GM23338 (cell line): ENCODE results near the gene MS4A6A. TPM values are rescaled to one million over a fixed set of nuclear protein-coding genes. Genes with fewer than 3 reads are reported as not detected.

ENCODE experiments used
- ATAC-seq: fragments of 200-7000 bp; cut with Tn5 transposase; 3 replicates; pipeline ENCODE4 v1.9.1; 2020
- DNase-seq: peaks from one replicate; pipeline ENCODE4 v3.0.0-alpha.2; 2015; ENCODE audit warnings: low spot score
- H2AFZ ChIP-seq: fragments of 200-600 bp; sonication (generic); 2 replicates; pipeline ENCODE4 v1.8.0; 2016; ENCODE audit warnings: antibody characterized with exemption, mild to moderate bottlenecking, moderate library complexity
- H3F3A ChIP-seq: fragments of 200-600 bp; sonication (generic); replicated peaks from 2 replicates; pipeline ENCODE4 v1.8.0; 2017; ENCODE audit warnings: antibody characterized with exemption, mixed run types, low read depth
- H3K27ac ChIP-seq: fragments of 200-600 bp; sonication (generic); 2 replicates; pipeline ENCODE4 v1.6.1; 2016; ENCODE audit warnings: low read depth
- H3K27me3 ChIP-seq: fragments of 200-600 bp; sonication (generic); 2 replicates; pipeline ENCODE4 v1.8.0; 2016; ENCODE audit warnings: mild to moderate bottlenecking, mixed run types, moderate library complexity; ENCODE audit not compliant: insufficient read depth
- H3K36me3 ChIP-seq: fragments of 200-600 bp; sonication (generic); 2 replicates; pipeline ENCODE4 v1.8.0; 2016; ENCODE audit warnings: mild to moderate bottlenecking; ENCODE audit not compliant: insufficient read depth
- H3K4me1 ChIP-seq: fragments of 200-600 bp; sonication (generic); 2 replicates; pipeline ENCODE4 v1.8.0; 2016; ENCODE audit warnings: mild to moderate bottlenecking, moderate library complexity; ENCODE audit not compliant: insufficient read depth
- H3K4me2 ChIP-seq: fragments of 200-600 bp; sonication (generic); 2 replicates; pipeline ENCODE4 v1.7.1; 2017; ENCODE audit warnings: mixed run types
- H3K4me3 ChIP-seq: fragments of 200-600 bp; sonication (generic); 2 replicates; pipeline ENCODE4 v1.6.1; 2016; ENCODE audit warnings: mixed run types
- H3K79me2 ChIP-seq: fragments of 200-600 bp; sonication (generic); replicated peaks from 2 replicates; pipeline ENCODE4 v1.8.0; 2017; ENCODE audit warnings: mild to moderate bottlenecking; ENCODE audit not compliant: insufficient read depth
- H3K9me2 ChIP-seq: fragments of 200-600 bp; sonication (generic); 2 replicates; pipeline ENCODE4 v1.8.0; 2017; ENCODE audit not compliant: insufficient read depth
- H4K20me1 ChIP-seq: fragments of 200-600 bp; sonication (generic); replicated peaks from 2 replicates; pipeline ENCODE4 v1.8.0; 2017; ENCODE audit warnings: mild to moderate bottlenecking; ENCODE audit not compliant: insufficient read depth
- H3K27ac Mint-ChIP-seq: 2 replicates; pipeline ENCODE4 v1.8.0; 2020; ENCODE audit warnings: inconsistent platforms, mild to moderate bottlenecking, moderate library complexity, mixed read lengths
- H3K27me3 Mint-ChIP-seq: 3 replicates; pipeline ENCODE4 v1.8.0; 2022; ENCODE audit warnings: low read depth, mild to moderate bottlenecking, moderate library complexity, mixed read lengths, inconsistent platforms; ENCODE audit not compliant: insufficient read depth, poor library complexity
- H3K36me3 Mint-ChIP-seq: 3 replicates; pipeline ENCODE4 v1.8.0; 2021; ENCODE audit warnings: low read depth, mild to moderate bottlenecking, inconsistent platforms, moderate library complexity, mixed read lengths
- H3K4me1 Mint-ChIP-seq: 3 replicates; pipeline ENCODE4 v1.8.0; 2020; ENCODE audit warnings: mild to moderate bottlenecking, inconsistent platforms, mixed read lengths
- H3K4me3 Mint-ChIP-seq: 3 replicates; pipeline ENCODE4 v1.8.0; 2021; ENCODE audit warnings: moderate library complexity, mild to moderate bottlenecking, inconsistent platforms, mixed read lengths
- H3K9me3 Mint-ChIP-seq: 3 replicates; pipeline ENCODE4 v1.8.0; 2020; ENCODE audit warnings: moderate library complexity, mild to moderate bottlenecking, inconsistent platforms, mixed read lengths
- JUNB ChIP-seq: IDR thresholded peaks from one replicate; pipeline ENCODE4 v1.6.1; 2016; ENCODE audit warnings: antibody characterized with exemption; ENCODE audit not compliant: unreplicated experiment
- NANOG ChIP-seq: IDR thresholded peaks from 2 replicates; pipeline ENCODE4 v1.6.1; 2016; ENCODE audit warnings: antibody characterized with exemption, borderline replicate concordance
- POLR2AphosphoS5 ChIP-seq: IDR thresholded peaks from 2 replicates; pipeline ENCODE4 v1.6.1; 2016; ENCODE audit warnings: antibody characterized with exemption, low read depth
- polyA plus RNA-seq: library from polyadenylated mRNA; unstranded; fragments of >200 nt; fragmentation: Nextera tagmentation; extraction: Ambion mirVana; gene quantifications from 2 replicates; pipeline ENCODE4 v1.2.1, GENCODE V29; 2016
- total RNA-seq: library from RNA; depleted of rRNA; stranded (reverse); fragments of >200 nt; shearing (Covaris generic); gene quantifications from 2 replicates; pipeline ENCODE4 v1.2.3, GENCODE V29; 2014
- TF ChIP-seq, protein P1 (sequence below): fragments of 250-450 bp; sonication (Bioruptor Pico); IDR thresholded peaks from 2 replicates; pipeline ENCODE4 v1.5.0; 2020; ENCODE audit warnings: mild to moderate bottlenecking, moderate library complexity
- TF ChIP-seq, protein P2 (sequence below): IDR thresholded peaks from one replicate; pipeline ENCODE4 v1.6.1; 2018; ENCODE audit warnings: antibody characterized with exemption; ENCODE audit not compliant: unreplicated experiment
- TF ChIP-seq, protein P3 (sequence below), 2 experiments: fragments of 200-600 bp in 1 of 2; sonication (generic) in 1 of 2; conservative IDR thresholded peaks; 2 replicates each; pipeline versions ENCODE4 v1.5.1 to v1.6.1; 2016 to 2017; ENCODE audit warnings: antibody characterized with exemption in 2 of 2, low read depth in 2 of 2, mild to moderate bottlenecking in 2 of 2, moderate library complexity in 1 of 2

The MS4A6A gene
- total and polyA plus RNA-seq, 2 experiments from 2014 or later: not detected

DNA sequence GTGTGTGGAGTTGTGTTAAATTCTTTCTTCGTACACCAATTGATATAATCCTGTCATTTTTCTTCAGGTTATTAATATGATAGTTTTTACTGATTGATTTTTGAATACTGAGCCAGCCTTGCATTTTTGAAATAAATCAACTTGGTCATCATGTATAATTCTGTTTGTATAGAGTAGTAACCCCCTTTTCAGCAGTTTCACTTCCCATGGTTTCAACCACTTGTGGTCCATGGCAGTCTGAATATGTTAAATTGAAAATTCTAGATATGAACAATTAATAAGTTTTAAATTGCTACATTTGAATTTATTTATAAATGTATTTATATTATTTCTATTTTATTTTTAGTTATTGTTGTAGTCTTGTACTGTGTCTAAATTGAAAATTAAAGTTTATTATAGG is 32.6 kb downstream of the MS4A6A start (continued):
- TF ChIP-seq, protein P1, sequence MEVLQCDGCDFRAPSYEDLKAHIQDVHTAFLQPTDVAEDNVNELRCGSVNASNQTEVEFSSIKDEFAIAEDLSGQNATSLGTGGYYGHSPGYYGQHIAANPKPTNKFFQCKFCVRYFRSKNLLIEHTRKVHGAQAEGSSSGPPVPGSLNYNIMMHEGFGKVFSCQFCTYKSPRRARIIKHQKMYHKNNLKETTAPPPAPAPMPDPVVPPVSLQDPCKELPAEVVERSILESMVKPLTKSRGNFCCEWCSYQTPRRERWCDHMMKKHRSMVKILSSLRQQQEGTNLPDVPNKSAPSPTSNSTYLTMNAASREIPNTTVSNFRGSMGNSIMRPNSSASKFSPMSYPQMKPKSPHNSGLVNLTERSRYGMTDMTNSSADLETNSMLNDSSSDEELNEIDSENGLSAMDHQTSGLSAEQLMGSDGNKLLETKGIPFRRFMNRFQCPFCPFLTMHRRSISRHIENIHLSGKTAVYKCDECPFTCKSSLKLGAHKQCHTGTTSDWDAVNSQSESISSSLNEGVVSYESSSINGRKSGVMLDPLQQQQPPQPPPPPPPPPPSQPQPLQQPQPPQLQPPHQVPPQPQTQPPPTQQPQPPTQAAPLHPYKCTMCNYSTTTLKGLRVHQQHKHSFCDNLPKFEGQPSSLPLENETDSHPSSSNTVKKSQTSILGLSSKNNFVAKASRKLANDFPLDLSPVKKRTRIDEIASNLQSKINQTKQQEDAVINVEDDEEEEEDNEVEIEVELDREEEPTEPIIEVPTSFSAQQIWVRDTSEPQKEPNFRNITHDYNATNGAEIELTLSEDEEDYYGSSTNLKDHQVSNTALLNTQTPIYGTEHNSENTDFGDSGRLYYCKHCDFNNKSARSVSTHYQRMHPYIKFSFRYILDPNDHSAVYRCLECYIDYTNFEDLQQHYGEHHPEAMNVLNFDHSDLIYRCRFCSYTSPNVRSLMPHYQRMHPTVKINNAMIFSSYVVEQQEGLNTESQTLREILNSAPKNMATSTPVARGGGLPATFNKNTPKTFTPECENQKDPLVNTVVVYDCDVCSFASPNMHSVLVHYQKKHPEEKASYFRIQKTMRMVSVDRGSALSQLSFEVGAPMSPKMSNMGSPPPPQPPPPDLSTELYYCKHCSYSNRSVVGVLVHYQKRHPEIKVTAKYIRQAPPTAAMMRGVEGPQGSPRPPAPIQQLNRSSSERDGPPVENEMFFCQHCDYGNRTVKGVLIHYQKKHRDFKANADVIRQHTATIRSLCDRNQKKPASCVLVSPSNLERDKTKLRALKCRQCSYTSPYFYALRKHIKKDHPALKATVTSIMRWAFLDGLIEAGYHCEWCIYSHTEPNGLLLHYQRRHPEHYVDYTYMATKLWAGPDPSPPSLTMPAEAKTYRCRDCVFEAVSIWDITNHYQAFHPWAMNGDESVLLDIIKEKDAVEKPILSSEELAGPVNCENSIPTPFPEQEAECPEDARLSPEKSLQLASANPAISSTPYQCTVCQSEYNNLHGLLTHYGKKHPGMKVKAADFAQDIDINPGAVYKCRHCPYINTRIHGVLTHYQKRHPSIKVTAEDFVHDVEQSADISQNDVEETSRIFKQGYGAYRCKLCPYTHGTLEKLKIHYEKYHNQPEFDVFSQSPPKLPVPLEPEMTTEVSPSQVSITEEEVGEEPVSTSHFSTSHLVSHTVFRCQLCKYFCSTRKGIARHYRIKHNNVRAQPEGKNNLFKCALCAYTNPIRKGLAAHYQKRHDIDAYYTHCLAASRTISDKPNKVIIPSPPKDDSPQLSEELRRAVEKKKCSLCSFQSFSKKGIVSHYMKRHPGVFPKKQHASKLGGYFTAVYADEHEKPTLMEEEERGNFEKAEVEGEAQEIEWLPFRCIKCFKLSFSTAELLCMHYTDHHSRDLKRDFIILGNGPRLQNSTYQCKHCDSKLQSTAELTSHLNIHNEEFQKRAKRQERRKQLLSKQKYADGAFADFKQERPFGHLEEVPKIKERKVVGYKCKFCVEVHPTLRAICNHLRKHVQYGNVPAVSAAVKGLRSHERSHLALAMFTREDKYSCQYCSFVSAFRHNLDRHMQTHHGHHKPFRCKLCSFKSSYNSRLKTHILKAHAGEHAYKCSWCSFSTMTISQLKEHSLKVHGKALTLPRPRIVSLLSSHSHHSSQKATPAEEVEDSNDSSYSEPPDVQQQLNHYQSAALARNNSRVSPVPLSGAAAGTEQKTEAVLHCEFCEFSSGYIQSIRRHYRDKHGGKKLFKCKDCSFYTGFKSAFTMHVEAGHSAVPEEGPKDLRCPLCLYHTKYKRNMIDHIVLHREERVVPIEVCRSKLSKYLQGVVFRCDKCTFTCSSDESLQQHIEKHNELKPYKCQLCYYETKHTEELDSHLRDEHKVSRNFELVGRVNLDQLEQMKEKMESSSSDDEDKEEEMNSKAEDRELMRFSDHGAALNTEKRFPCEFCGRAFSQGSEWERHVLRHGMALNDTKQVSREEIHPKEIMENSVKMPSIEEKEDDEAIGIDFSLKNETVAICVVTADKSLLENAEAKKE (CRISPR knock-in tag): no peak
- TF ChIP-seq NANOG: no peak

DNA sequence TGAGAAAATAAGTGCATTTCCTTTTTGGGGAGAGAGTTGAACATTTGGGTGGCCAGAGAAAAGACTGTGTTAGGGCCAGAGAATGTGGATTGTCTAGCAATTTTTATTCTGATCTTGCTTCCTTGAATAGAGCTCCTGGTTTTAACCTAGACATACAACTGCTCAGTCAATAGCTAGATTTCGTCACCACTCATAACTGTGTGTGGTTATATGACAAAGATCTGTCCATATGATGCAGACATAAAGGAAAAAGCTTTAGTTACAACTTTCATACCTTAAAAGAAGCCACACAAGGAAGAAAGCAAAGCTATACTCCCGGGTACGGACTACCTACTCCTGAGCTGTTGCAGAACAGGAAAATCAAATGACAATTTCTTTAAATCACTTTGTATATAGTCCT is 37.2 kb downstream of the MS4A6A start:
- Histone ChIP-seq H3K79me2 (no peaks in the 10 kb centered on the region), H3F3A (no peaks in the 10 kb centered on the region), H4K20me1 (no peaks in the 10 kb centered on the region), H3K36me3 (no peaks in the 10 kb centered on the region), H3K27me3 (no peaks in the 10 kb centered on the region), H3K27ac (no peak overlapping the region), H2AFZ (no peak overlapping the region), H3K4me3 (no peak overlapping the region), H3K9me2 (no peaks in the 10 kb centered on the region), H3K4me1 (no peaks in the 10 kb centered on the region), H3K4me2 (no peak overlapping the region)
- H3K27me3 Mint-ChIP-seq: no peaks in the 10 kb centered on the region
- no peaks in the 10 kb centered on the region for H3K9me3 Mint-ChIP-seq
- no peaks in the 10 kb centered on the region for H3K4me1 Mint-ChIP-seq
- no peak for TF ChIP-seq POLR2AphosphoS5
- TF ChIP-seq, protein P2, sequence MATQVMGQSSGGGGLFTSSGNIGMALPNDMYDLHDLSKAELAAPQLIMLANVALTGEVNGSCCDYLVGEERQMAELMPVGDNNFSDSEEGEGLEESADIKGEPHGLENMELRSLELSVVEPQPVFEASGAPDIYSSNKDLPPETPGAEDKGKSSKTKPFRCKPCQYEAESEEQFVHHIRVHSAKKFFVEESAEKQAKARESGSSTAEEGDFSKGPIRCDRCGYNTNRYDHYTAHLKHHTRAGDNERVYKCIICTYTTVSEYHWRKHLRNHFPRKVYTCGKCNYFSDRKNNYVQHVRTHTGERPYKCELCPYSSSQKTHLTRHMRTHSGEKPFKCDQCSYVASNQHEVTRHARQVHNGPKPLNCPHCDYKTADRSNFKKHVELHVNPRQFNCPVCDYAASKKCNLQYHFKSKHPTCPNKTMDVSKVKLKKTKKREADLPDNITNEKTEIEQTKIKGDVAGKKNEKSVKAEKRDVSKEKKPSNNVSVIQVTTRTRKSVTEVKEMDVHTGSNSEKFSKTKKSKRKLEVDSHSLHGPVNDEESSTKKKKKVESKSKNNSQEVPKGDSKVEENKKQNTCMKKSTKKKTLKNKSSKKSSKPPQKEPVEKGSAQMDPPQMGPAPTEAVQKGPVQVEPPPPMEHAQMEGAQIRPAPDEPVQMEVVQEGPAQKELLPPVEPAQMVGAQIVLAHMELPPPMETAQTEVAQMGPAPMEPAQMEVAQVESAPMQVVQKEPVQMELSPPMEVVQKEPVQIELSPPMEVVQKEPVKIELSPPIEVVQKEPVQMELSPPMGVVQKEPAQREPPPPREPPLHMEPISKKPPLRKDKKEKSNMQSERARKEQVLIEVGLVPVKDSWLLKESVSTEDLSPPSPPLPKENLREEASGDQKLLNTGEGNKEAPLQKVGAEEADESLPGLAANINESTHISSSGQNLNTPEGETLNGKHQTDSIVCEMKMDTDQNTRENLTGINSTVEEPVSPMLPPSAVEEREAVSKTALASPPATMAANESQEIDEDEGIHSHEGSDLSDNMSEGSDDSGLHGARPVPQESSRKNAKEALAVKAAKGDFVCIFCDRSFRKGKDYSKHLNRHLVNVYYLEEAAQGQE: no peak
- TF ChIP-seq, protein P3, sequence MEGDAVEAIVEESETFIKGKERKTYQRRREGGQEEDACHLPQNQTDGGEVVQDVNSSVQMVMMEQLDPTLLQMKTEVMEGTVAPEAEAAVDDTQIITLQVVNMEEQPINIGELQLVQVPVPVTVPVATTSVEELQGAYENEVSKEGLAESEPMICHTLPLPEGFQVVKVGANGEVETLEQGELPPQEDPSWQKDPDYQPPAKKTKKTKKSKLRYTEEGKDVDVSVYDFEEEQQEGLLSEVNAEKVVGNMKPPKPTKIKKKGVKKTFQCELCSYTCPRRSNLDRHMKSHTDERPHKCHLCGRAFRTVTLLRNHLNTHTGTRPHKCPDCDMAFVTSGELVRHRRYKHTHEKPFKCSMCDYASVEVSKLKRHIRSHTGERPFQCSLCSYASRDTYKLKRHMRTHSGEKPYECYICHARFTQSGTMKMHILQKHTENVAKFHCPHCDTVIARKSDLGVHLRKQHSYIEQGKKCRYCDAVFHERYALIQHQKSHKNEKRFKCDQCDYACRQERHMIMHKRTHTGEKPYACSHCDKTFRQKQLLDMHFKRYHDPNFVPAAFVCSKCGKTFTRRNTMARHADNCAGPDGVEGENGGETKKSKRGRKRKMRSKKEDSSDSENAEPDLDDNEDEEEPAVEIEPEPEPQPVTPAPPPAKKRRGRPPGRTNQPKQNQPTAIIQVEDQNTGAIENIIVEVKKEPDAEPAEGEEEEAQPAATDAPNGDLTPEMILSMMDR (conservative IDR thresholded peaks at IDR 0.05; ENCODE audit: low read depth in 2 of 2): no peak
- no peak for TF ChIP-seq JUNB
- no peak for ATAC-seq
- no peak overlapping the region for H3K27ac Mint-ChIP-seq
- no peak for DNase-seq
- no peaks in the 10 kb centered on the region for H3K36me3 Mint-ChIP-seq
- no peak overlapping the region for H3K4me3 Mint-ChIP-seq
